GM21529 (cell line): ENCODE results near the gene AATK.

Experiments
- ATAC-seq: cut with Tn5 transposase; IDR thresholded peaks from one replicate; pipeline ENCODE4 v1.9.1; 2021; ENCODE audit not compliant: unreplicated experiment

Gene AATK

DNA sequence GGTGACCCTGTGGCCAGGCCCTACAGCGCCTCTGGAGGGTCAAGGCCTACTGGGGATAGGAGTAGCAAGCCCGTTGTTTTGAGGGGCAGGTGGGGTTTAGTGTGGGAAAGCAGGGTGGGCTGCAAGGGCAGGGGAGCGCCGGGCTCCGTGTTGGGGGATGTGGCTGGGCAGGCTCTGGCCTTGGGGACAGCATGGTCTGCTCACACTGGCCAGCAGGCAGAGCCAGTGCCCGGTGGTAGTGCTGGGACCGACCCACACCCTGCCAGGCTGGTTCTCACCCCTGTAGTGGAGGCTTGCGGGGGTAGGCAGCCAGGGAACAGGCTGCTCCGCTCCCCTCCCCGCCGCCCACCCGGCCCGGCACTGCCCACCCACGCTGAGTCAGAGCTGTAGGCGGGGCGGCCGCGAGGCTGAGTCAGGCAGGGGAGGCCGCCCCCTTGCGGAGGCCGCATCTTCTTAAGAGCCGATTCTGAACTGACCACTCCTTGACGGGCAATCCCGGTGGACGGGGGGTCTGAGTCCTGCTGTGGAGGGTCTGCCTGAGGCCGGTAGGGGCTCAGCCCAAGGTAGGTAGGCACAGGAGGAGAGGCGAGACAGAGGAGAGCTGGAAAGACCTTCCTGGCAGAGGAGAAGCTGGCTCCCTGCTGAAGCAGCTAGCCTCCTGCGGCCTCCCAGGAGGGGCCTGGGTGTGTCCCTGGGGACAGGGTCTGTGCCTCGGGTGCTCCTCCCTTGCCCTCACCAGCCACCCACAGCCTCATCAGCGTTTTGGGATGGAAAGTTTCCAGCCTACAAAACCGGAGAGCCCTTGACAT lies 68.7 kb downstream of the AATK start:
- ATAC-seq, result no peak

DNA sequence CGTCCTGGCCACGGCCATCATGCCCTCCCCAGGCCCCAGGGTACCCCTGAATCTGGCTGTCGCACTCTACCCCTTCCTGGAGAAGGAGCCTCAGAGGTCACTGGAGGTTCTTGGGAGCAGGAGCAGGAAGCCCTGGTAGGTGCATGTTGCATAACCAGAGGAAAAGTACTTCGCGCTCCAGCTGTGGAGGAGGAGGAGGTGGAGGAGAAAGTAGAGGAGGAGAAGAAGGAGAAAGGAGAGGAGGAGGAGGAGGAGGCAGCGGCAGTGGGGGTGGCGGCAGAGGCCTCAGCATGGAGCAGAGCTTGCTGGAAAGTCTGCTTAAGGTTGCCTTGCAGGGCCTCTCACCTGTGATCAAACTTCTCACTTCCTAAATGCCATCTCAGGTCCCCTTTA lies 69.3 kb downstream of the AATK start:
- ATAC-seq, result no peak

DNA sequence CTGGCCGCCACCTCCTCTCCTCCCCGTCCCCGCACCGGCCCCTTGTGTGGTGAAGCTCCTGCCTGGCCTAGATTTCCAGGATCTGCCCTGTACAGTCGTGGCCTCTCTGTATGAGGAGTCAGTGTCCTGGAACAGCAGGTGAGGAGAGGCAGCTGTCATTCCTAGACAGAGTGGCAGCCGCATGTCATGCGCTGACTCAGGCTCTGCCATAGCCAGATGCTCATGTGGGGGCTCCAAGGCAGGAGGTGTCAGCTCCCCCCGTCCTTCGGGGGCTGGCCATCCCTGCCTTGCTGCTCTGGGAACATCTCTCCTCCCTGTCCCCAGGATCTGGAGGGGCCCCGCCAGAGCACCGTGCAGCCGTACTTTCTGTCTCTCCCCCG lies 70.6 kb downstream of the AATK start:
- no peak for ATAC-seq

DNA sequence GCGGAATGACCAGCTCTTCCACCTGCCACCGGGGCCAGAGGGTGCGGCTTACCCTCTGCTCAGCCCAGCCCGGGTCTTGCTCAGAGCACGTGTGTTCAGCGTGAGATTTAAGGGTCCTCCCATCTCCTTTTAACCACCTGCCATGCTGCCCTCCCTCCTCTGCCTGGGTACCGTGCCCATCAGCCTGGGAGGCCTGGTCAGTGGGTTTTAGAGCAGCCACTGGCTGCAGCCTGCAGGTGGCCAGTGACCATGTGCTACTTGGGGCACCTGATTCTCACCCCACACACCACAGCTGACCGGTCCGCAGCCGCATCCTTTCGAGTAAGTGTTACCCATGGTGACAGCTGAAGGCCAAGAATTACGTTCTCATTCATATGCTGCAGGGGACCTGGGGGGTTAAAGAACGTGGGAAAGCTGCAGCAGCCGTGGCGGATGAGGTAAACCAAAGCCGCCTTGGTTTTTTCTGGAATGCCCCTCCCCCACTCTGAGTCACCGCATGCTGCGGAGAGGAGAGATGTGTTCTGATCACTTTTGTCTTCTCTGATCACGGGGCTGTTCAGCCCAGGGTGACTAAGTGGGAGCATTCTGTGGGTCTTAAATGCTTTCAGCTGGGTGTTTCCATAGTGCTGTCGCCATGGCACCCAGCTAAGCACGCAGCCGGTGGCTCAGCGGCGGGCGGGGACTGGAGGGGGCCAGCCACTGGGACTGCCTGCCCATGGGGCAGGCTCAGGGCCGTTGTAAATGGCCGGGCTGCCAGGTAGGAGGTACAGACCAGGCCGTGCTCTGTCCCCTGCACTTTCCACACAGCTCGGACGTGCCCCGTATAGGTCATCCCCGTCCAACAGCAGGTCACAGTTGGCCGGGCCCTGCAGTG lies 71.3 kb downstream of the AATK start:
- ATAC-seq, result no peak

DNA sequence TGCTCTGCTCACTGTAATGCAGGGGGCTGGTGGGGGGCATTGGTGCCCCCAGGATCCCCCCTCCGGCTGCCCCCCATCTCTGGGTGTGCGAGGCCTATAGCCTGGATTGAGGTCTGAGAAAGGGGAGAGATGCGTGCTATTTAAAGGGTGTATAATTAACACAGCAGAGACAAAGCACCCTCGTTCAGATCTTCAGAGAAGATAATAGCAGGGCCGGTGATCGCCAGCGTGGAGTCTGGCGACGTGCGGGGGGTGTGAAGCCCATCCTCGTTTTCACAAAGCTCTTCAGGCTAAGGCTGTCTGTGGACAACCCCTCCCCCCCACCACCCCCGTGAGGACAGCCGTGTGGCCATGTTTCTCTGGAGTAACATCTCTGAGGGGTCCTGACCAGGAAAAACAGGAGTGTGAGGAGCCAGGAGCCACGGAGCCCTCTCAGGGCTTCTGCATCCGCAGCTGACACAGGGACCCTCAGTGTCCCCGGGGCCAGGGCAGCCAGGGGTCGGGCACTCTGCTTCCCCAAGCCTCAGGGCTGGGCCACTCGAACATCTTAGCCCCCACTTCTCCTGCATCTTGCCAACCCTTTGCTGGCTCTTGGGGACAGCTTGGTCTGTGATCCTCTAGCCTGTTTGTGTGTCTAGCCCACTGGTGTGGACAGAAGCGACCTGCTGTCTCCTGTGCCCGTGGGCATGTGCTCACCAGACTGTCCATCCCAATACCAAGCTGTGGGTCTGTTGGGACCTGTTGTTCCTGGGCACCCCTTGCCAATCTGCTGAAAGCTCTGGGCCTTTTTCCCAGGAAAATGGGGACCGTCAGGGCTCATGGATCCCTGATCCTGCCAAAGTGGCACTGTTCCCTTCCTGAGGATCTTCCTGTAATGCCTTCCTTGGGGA lies 72.2 kb downstream of the AATK start:
- ATAC-seq, result no peak

DNA sequence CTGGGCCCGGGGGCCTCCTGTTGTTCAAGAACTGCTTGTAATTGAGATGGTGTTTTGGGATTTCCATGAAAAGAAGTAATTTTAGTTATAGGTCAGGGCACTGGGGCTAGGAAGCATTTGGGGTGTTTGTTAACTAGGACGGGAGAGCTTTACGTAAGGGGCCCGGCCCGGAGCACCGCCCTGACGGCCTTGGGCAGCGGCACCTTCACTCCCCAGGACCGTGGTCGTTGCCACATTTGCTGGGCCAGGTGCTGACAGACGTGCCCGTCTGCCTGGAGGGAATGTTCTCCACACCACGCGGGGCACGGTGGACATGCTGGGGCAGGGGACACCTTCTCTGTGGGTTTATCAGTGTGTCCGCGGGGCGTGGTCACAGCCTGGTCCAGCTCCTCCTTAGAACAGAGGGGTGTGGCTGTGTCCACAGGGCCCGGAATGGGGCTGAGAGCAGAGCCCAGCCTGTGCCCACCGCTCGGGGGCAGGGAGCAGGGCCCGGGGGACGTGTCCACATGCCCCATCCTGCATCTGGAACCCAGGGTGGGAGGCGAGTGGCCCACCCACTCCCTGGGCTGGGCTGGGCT lies 73.4 kb downstream of the AATK start:
- no peak for ATAC-seq

DNA sequence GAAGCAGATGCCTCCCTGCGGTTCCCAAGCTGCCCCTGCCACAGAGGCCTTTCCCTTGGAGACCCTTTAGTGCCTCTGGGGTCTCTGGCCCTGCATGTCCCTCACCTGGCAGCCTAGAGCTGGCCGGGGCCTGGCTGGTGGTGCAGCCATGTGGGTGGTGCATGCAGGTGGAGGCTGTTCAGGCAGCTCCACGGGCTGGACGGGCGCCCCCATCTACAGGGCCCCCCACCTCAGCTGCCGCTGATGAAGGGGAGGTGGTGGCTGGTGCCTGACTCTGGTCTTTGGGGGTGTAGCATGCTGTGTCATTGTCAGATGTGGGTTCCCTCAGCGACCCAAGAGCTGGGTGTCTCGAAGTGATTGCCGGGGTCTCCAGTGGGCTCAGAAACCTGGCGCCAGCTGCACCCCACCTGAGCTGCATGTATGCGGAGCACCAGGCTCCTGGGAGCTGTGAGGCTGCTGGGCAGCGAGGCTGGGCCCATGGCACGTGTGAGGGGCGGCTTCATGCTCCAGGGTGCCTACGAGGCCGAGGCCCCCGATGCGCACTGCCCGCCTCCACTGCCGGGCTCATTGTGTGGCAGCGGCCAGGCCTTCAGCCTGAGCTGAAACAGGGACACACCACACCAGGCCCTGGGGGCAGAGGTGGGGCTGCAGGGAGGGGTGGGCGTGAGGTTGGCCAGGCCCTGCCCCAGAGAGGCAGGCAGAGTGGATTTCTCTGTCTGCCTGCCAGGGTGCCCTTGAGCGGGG lies 74.1 kb downstream of the AATK start:
- no peak for ATAC-seq

DNA sequence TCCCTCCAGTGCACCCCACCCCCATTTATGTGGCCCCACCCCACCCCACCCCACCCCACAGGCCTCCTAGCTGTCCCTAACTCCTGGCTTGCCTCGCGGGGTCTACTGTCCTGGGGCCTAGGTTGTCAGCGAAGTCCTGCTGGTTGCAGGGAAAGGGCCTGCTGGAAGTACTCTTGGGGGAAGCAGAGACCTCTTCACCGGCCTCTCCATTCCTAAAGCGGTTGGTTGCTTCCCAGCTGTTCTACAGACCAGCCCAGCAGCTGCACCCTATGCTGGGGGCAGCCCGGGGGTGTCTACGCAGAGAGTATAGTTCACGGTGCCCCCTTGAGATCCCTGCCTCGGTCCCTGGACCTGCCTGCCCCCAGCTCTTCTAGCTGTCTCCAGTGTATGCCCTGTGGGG lies 74.9 kb downstream of the AATK start:
- no peak for ATAC-seq

DNA sequence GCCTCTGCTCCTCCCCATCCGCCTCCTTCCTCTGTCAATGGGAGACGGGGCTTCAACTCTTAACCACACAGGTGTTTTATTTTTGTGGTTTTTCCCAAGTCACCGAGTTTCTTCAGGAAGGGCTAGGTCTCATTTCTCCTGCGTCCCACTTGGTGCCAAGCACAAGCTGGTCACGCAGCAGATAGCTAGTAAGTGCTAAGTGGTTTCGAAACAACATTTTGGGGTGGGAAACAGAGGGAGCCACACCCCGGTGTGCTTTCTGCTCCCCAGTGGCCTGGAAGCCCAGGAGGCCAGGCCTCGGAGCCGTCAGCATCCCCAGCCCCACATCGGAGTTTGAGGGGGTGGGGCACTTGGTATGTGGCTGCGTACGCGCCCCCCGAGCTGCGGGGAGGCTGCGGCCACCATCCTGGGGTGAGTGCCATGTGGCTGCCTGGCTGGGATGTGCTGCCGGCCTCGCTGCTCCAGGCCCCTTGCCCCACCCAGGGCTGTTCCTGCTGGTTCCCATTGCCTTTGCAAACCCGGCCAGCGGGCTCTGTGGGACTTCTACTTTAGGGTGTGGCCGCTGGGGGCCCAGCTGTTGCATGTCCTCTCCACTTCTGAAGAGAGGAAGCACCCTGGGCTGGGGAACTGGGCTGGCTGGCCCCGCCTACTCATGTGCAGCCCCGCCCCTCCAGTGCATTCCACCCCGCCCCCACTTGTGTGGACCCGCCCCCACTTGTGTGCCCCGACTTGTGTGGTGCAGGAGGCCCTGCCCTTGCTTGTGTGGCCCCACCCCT lies 75.5 kb downstream of the AATK start:
- ATAC-seq, result no peak

DNA sequence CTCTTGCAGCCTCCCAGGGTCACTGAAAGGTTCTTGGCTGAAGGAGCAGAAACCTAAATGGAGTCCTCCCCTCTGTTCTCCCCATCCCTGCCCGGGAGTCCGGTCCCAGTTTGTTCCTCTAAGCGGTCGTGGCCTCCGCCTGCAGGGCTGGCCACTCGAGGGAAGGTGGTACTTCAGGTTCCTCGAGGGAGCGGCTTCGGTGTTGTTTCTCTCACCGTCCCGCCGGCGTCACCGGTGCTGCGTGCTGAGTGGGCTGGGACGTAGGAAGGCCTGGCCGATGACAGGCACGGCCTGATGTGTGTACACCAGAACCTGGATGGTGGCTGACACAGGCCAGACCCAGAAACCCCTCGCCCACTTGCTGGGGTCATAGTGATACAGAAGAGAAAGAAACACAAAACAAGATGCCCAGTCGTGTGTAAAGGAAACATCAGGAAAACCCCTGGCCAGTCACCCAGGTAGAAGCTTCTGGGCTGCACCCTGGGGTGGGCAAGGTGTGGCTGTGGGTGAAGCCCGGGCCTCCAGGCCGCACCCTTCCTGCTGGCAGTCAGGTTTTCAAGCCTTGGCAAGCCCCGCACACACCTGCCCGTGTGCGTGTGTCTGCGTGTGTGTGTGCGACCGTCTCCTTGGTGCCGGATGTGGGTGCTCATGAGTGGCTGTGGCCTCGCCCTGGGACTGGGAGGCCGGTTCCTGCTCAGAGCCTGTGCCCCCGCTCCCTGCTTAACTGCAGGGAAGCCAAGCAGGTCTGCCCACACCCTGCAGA lies 79.1 kb downstream of the AATK start:
- ATAC-seq, result no peak

DNA sequence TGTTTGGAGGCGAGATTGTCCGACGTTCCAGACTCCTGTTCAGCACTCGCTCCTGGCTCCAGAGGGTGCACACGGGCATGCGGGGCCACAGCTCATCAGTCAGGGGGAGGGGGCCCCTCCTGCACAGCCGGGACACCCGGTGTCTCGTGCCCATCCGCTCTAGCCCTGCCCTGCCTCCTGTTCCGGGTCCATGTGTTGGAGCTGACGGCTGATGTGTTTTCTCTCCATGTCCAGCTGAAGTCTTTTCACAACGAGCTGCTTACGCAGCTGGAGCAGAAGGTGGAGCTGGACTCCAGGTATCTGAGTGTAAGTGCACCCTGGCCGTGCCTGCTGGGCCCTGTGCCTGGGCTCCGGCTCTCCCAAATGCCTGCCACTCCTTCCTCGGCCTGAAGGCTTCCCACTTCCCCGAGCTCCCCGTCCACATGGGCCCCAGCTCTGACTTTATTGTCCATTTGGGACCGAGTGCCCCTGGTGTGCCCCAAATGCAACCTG lies 80.6 kb downstream of the AATK start:
- ATAC-seq, result no peak

DNA sequence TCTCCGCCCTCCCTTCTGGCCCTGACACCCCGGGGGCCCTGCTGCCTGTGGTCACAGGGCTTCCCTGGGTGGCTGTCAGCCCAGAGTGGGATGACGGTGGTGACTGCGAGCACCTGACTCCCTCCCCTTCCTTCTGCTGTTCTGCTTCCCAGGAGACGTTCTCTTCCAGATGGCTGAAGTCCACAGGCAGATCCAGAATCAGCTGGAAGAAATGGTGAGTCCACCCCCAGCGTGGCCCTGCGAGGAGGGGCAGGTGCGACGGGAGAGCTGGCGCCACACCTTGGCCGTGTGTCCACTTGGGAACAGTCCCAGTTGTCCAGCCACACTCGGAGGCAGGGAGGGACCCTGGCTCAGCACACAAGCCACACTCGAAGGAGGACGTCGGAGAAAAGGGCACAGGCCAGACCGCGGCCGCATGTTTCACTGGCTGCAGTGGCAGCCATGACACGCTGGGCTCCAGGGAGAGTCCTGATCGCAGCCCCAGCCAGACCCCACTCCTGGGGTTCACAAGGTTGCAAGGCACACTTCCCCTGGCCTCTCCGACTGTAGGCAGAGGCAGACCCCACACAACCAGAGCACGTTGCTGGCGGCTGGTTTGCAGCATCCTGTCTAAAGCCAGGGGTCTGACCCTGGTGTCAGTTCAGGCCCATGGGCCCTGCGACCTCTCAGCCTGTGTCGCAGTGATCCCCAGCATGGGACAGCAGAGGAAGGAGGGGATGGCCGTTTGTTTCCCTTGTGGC lies 81.2 kb downstream of the AATK start:
- ATAC-seq, result no peak

DNA sequence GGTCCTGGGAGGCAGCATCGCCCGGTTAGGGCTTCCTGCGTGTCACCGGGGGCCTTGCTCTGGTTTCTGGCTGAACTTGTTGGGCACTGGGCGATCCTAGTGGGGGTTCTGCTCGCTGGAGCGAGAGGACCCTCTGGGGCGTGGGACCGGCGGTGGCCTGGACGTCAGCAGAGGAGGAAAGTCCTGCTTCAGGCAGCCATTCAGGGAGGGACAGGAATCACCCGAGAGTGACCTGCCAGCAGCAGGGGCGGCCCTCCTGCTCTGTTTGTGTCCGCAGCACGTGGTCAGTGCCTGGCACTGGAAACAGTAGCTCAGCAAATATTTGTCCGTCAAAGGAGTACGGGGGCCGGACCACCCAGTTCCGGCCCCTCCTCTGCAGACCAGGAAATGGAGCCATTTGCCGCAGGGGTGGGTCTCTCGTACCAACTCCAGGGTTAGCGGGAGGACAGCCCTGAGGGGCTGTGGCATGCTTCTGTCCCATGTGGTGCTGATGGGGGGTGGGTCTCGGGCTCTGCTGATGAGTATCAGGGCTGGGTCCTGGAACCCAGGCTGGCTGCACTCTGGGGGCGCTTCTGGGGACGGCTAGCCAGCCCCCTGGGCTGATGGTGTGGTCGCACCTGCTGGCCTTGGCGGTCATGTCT lies 82.8 kb downstream of the AATK start:
- ATAC-seq, result no peak

DNA sequence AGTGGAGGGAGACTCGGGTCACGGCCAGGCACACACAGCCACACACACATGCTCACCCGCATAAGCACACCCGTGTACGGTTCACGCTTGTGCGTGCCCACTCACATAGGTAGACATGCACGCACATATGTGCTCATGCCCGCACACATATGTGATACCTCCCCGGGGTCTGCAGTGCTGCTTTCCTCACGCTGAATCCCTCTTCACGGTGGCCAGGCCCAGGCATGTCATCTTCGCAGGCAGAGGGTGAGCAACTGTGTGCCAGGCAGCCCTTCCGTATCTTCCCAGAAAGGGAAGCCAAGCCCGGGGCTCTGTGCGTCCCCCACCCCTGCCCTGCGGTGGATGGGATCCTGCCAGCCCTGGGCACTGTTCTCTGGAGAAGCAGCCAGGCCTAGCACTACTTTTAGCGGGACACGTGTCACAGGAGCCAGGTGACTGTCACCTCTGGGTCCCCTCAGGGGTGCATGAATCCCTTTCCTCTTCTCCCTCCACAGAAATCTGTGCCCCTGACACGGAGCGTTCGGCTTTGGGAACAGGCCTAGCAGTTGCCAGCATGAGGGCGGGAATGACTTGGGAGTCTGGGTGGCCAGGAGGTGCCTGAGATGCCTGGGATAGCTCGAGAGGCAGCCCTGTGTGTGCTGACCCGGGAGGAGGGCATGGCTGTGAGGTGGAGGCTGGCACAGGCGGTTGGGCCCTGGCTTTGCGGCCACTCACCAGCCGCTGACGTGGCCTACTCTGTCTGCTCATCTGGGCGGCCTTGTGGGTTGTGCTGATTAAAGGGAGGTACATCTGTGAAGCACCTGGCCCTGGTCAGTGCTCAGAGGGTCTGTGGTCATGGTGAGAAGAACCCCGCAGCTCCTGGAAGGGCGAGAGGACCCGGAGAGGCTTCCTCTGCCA lies 83.6 kb downstream of the AATK start:
- no peak for ATAC-seq

DNA sequence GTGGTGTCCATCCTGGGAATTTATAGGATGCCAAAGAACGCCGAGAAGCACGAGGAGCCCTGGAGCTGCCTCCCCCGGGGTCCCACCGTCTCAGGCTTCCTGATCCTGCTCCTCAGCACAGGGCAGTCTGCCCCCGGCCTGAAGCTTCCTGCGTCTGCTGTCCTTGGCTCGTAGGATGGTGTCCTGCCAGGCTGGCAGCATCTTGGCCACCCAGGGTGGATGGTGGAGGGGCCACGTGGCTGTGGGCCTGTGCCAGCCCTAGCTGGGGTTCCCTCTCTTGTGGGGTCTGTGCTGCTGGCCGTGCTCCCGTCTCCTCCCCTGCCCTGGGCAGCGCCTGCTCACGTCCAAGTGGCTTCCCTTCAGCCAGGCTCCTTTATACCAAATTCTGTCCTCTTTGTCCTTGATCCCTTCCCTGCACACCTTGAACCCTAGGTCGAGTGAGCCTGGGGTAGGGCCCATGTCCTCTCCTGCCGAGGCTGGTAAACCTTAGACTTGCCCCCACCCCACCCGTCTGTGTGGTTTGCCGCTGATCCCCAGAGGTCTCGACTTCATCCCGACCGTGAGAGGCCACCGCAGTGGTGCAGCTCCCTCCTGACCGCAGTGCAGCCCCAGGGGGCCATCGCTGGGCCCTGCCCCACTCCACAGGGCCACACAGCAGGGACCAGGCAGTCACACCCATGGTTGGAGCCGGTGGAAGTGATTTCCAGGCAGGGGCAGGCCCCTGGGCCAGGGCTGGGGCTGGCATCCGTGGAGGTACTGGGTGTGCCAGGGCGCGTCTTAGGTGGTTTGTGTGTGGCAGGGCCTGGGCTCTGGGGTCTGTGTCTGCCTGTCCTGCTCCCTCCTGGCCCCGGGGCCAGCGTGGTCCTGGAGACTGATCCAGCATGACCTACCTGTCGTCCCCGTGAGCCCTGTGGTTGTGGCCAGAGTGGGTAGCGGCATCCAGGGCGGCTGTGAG lies 84.5 kb downstream of the AATK start:
- ATAC-seq, result no peak
